ENCODE measurements around the gene PUS7L. TPM values are rescaled to one million over a fixed set of nuclear protein-coding genes. Genes with fewer than 3 reads are reported as not detected.

The PUS7L gene
- polyA plus RNA-seq, 1 of the 3 experiments (the other 2 are of a cell fraction): 1.8 TPM

- Histone ChIP-seq H3K4me3 (ENCODE audit: low read depth in 2 of 2, low read length in 1 of 2) (no peak overlapping the region), H4K20me1 (ENCODE audit: insufficient read depth) (no peaks in the 10 kb centered on the region), H3K79me2 (ENCODE audit: insufficient read depth) (no peaks in the 10 kb centered on the region), H3K4me1 (ENCODE audit: control insufficient read depth in 1 of 2, insufficient read depth in 2 of 2, low read depth in 1 of 2, low read length in 1 of 2) (no peaks in the 10 kb centered on the region), H3K4me2 (no peak overlapping the region), H3K9ac (no peak overlapping the region), H3K9me3 (no peaks in the 10 kb centered on the region), H3K27ac (ENCODE audit: low read depth in 2 of 2, low read length in 1 of 2) (no peak overlapping the region), H2AFZ (ENCODE audit: low read depth) (no peak overlapping the region), H3K27me3 (ENCODE audit: insufficient read depth) (no peaks in the 10 kb centered on the region), H3K36me3 (replicated peaks in 1 of 2; ENCODE audit: control insufficient read depth in 1 of 2, insufficient read depth in 2 of 2, low read length in 1 of 2) (peaks cover 14 to 22% of the 10 kb centered on the region in 2 experiments), H3F3A (replicated peaks; ENCODE audit: insufficient read depth) (peaks cover 5% of the 10 kb centered on the region), H3K9me2 (no peaks in the 10 kb centered on the region)
- POLR2A ChIA-PET: no interaction called here
- no peak for DNase-seq
- 42% methylated on average over 2 of the region's 2 CpGs for WGBS (ENCODE audit: low lambda C conversion rate)
- TF ChIP-seq, protein P1, sequence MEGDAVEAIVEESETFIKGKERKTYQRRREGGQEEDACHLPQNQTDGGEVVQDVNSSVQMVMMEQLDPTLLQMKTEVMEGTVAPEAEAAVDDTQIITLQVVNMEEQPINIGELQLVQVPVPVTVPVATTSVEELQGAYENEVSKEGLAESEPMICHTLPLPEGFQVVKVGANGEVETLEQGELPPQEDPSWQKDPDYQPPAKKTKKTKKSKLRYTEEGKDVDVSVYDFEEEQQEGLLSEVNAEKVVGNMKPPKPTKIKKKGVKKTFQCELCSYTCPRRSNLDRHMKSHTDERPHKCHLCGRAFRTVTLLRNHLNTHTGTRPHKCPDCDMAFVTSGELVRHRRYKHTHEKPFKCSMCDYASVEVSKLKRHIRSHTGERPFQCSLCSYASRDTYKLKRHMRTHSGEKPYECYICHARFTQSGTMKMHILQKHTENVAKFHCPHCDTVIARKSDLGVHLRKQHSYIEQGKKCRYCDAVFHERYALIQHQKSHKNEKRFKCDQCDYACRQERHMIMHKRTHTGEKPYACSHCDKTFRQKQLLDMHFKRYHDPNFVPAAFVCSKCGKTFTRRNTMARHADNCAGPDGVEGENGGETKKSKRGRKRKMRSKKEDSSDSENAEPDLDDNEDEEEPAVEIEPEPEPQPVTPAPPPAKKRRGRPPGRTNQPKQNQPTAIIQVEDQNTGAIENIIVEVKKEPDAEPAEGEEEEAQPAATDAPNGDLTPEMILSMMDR (IDR thresholded peaks at IDR 0.05): peak; percentile 62
- TF ChIP-seq RAD21 (IDR thresholded peaks at IDR 0.05; ENCODE audit: low read length) (peak; percentile 25; the same call in 1 of the 2 replicates), GATA2 (CRISPR knock-in tag; IDR thresholded peaks at IDR 0.05) (no peak)
- CTCF ChIA-PET: interaction anchor here (1.0 to 1.3 kb wide), 2 partner anchors 12 to 61 kb away, joined by 3 read pairs; no protein-coding TSS in a partner anchor
Measured at GRCh38 chr12:43728117-43728516, 30.5 kb downstream of the PUS7L start.

- POLR2A ChIA-PET: no interaction called here
- no peak overlapping the region for H3K27ac ChIP-seq (ENCODE audit: low read depth in 2 of 2, low read length in 1 of 2)
- H3K9me3 ChIP-seq: no peaks in the 10 kb centered on the region
- H3K36me3 ChIP-seq (replicated peaks in 1 of 2; ENCODE audit: control insufficient read depth in 1 of 2, insufficient read depth in 2 of 2, low read length in 1 of 2): peaks cover 0 to 14% of the 10 kb centered on the region in 2 experiments
- H3K4me1 ChIP-seq (ENCODE audit: control insufficient read depth in 1 of 2, insufficient read depth in 2 of 2, low read depth in 1 of 2, low read length in 1 of 2): no peaks in the 10 kb centered on the region
- H3K27me3 ChIP-seq (ENCODE audit: insufficient read depth): no peaks in the 10 kb centered on the region
- H3F3A ChIP-seq (replicated peaks; ENCODE audit: insufficient read depth): peaks cover 4% of the 10 kb centered on the region
- no peaks in the 10 kb centered on the region for H3K79me2 ChIP-seq (ENCODE audit: insufficient read depth)
- H3K9ac ChIP-seq: no peak overlapping the region
- H3K9me2 ChIP-seq: no peaks in the 10 kb centered on the region; the same call in 1 of the 2 replicates
- no peak overlapping the region for H2AFZ ChIP-seq (ENCODE audit: low read depth)
- H3K4me2 ChIP-seq: no peak overlapping the region
- no peak overlapping the region for H3K4me3 ChIP-seq (ENCODE audit: low read depth in 2 of 2, low read length in 1 of 2)
- no peaks in the 10 kb centered on the region for H4K20me1 ChIP-seq (ENCODE audit: insufficient read depth)
- no peak for TF ChIP-seq USF1 (IDR thresholded peaks at IDR 0.05; ENCODE audit: borderline replicate concordance, low read depth)
- TF ChIP-seq POLR2AphosphoS5 (IDR thresholded peaks at IDR 0.05; ENCODE audit: low read depth, low read length): no peak
- TF ChIP-seq RCOR1 (IDR thresholded peaks at IDR 0.05; ENCODE audit: low read length): no peak
- TF ChIP-seq TCF12 (IDR thresholded peaks at IDR 0.05): no peak
- TF ChIP-seq TEAD4 (IDR thresholded peaks at IDR 0.05; ENCODE audit: borderline replicate concordance, insufficient read depth): no peak
- TF ChIP-seq RFX5 (IDR thresholded peaks at IDR 0.05; ENCODE audit: low read length): no peak
- TF ChIP-seq, protein P1 (IDR thresholded peaks at IDR 0.05): no peak
- TF ChIP-seq CHD2 (IDR thresholded peaks at IDR 0.05; ENCODE audit: low read length, partially characterized antibody): no peak
- TF ChIP-seq JUND (IDR thresholded peaks at IDR 0.05): no peak
- no peak for TF ChIP-seq FOXM1 (IDR thresholded peaks at IDR 0.05; ENCODE audit: low read depth)
- TF ChIP-seq NFIC (IDR thresholded peaks at IDR 0.05; ENCODE audit: borderline replicate concordance): no peak
- TF ChIP-seq, protein P2, sequence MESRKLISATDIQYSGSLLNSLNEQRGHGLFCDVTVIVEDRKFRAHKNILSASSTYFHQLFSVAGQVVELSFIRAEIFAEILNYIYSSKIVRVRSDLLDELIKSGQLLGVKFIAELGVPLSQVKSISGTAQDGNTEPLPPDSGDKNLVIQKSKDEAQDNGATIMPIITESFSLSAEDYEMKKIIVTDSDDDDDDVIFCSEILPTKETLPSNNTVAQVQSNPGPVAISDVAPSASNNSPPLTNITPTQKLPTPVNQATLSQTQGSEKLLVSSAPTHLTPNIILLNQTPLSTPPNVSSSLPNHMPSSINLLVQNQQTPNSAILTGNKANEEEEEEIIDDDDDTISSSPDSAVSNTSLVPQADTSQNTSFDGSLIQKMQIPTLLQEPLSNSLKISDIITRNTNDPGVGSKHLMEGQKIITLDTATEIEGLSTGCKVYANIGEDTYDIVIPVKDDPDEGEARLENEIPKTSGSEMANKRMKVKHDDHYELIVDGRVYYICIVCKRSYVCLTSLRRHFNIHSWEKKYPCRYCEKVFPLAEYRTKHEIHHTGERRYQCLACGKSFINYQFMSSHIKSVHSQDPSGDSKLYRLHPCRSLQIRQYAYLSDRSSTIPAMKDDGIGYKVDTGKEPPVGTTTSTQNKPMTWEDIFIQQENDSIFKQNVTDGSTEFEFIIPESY (IDR thresholded peaks at IDR 0.05; ENCODE audit: borderline replicate concordance, low read depth): no peak
- no peak for TF ChIP-seq RAD21 (IDR thresholded peaks at IDR 0.05; ENCODE audit: low read length)
- TF ChIP-seq USF2 (IDR thresholded peaks at IDR 0.05; ENCODE audit: borderline replicate concordance, low read depth, low read length): no peak
- no peak for DNase-seq
- CTCF ChIA-PET: no interaction called here
Measured at GRCh38 chr12:43723134-43723533, 35.5 kb downstream of the PUS7L start.
